ENCODE data around the gene TTC34.

TTC34 gene

DNA sequence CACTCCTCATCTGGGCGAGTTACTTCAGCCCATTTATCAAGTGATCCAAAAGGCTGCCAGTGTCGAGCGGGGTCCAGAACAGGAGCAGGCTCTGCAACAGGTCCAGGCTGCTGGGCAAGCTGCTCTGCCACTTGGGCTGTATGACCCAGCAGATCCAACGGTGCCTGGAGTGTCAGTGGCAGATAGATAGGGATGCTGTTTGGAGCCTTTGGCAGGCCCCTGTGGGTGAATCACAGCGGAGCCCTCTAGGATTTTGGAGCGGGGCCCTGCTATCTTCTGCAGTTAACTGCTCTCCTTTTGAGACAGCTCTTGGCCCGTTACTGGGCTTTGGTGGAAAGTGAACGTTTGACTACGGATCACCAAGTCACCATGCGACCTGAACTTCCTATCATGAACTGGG, 176.2 kb downstream of the TTC34 start:
- no peak for DNase-seq

DNA sequence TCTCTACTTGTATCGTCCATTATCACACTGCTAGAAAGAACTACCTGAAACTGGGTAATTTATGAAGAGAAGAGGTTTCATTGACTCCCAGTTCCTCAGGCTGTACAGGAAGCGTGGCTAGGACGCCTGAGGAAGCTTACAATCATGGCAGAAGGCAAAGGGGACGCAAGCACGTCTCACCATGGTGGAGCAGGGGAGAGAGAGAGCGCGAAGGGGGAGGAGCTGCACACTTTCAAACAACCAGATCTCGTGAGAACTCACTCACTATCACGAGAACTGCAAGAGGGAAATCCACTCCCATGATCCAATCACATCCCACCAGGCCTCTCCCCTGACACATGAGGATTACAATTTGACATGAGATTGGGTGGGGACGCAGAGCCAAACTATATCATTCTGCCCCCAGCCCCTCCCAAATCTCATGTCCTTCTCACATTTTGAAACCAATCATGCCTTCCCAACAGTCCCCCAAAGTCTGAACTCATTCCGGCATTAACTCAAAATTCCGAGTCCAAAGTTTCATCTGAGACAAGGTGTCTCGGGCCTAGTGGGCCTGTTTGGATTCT, 176.7 kb downstream of the TTC34 start:
- no peak for DNase-seq

DNA sequence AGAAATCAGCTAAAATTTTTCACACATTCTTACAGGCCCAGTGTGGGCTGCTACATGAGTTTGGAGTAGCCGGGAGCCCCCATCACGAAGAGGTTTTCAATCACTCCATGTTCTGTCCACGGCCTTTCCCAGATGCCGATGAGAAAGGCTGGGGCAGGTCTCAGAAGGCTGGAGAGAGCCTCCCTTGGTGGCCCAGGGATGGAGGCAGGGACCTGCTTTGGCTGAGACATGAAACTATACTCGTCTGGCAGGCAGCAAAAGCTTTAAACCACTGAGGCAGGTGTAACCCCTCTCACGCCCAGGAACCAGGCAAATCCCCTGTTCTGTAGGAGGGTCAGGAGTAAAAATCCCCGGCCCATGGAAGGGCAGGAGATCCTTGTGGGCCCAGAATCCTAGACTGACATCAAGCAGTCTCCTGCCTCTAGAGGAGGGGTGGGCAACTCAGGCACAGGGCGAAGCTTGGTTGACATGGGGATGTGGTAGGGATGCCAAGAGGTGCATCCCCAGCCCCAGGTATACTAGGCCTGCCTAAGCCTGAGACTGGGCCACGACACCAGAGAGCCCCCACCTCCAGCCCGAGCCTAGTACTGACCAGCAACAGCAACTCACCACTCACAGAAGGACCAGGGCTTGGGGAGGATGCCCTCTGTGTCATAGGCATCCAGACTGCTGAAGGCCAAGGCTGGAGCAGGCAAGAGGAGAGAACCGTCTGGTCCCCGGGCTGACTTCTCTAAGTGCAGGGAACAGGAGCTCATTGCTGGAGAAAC, 177.7 kb downstream of the TTC34 start:
- DNase-seq: no peak

DNA sequence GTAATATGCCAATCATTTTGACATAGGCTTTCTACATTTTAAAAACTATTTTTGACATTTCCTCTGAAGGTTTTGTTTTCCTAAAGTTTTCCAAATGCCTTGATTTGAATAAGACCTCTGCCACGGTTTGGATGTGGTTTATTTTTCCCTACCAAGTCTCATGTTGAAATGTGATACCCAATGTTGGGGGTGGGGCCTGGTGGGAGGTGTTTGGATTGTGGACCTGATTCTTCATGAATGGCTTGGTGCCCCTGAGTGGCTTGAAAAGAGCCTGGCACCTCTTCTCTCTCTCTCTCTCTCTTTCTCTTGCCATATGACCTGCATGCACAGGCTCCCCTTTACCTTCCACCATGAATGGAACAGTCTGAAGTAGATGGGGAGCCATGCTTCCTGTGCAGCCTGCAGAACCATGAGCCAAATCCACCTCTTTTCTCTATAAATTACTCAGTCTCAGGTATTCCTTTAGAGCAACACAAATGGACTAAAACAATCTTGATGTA, 183.5 kb downstream of the TTC34 start:
- DNase-seq: no peak

DNA sequence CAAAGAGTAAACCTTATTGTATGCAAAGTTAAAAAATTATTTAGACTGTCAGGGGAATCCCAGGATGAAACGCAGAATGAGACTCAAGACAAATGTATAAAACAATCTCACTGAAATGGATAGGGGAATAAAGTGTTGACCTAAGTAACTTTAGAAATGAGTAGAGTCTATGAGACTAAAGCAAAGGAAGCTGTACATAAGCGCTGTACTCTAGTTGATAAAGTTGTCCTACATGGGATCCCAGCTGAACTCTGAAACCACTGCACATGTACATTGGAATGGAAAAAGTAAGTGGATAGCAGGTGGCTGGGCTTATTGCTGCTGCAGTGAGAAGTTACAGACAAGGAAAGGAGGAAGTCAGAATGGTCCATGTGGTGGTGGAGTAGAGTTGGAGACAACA, 187.3 kb downstream of the TTC34 start:
- DNase-seq: no peak

DNA sequence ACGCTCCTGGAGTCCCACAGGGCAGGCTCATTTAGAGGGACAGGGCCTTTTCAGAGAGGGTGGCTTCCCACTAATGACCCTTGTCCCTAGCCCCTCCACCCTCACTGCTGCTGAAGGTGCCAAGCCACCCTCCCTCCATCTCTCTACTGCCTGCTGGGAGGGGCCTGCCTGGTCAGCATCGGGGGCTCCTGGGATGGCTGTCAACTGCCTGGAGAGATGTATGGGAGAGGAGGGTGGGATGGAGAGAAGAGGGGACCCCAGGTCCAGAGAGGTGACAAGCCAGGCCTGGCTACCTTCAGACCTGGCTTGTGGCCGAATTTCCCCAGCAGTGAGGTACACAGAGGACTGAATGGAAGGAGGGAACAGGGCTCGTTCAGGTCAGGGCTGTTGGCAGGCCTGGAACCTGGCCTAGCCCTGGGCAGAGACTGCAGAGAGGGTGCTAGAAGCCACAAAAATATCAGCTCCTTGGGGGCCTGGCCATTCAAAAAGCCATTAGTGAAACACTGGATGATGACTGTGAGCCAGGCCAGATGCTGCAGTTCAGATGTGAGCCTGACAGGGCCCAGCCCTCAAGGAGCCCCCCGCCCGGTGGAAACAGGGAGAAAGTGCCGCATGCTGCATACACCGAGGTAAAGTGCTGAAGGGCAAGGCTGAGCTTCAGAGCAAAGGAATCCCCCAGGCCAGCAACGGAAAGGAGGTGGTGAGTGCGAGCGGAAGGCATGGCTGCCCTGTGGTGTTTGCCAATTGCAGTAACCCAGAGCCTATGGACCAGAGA, 188.7 kb downstream of the TTC34 start:
- DNase-seq: no peak

DNA sequence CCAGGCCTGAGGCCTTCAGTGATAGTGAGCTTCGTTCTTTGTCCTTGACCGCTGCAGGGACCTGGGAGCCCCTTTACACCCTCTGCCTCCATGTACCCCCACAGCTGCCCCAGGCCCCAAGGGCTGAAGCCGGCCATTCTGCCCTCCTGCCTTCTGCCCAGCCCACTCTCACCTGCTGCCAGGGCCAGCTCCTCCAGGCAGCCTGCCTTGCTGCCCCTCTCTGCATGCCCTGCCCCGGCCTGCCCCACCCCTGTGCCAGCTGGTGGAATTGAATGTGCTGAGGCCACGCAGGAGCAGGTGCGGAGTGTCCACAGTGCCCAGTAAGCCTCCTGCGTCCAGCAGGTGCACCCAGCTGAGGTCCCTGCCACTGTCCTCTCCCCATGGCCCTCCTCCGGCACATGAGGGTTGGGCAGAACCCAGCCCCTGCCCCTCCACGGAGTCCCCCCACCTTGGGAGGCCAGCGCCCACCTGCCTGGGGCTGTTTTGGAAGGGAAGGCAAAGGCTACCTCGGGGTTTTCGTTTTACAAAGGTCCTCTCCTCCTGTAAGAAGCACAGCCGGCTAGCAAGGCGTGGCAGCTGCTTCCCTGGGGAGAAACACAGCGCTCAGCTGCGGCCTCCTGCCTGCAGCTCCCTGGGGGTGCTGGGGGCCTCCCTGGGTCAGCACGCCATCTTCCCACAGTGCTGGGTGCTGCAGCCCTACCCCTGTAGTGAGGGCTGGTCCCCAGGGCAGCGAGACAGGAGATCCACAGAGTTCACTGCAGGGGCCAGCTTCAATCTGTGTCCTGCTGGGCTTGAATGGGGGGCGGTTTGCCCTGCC, 189.7 kb downstream of the TTC34 start:
- DNase-seq: no peak

DNA sequence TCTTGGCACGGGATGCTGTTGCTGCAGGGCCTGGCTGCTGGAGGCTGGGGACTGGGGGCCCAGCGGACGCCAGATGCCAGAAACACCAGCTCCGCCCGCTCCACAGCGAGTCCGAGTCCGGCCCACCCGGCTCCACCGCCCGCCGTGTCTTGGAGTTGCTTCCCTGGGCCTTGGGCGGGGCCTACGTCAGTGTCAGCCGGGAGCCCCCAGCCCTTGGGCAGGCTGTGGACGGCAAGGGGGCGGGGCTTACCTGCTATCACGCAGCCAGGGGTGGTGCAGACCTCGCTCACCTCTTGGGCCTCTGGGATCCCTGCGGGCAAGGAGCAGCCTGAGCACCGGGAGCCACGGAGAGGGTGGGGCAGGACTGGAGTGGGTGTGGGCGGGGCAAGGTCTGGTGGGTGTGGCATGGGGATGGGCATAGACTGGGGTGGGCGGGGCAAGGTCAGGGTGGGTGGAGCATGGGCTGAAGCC, 190.4 kb downstream of the TTC34 start:
- DNase-seq: peak; percentile 51

DNA sequence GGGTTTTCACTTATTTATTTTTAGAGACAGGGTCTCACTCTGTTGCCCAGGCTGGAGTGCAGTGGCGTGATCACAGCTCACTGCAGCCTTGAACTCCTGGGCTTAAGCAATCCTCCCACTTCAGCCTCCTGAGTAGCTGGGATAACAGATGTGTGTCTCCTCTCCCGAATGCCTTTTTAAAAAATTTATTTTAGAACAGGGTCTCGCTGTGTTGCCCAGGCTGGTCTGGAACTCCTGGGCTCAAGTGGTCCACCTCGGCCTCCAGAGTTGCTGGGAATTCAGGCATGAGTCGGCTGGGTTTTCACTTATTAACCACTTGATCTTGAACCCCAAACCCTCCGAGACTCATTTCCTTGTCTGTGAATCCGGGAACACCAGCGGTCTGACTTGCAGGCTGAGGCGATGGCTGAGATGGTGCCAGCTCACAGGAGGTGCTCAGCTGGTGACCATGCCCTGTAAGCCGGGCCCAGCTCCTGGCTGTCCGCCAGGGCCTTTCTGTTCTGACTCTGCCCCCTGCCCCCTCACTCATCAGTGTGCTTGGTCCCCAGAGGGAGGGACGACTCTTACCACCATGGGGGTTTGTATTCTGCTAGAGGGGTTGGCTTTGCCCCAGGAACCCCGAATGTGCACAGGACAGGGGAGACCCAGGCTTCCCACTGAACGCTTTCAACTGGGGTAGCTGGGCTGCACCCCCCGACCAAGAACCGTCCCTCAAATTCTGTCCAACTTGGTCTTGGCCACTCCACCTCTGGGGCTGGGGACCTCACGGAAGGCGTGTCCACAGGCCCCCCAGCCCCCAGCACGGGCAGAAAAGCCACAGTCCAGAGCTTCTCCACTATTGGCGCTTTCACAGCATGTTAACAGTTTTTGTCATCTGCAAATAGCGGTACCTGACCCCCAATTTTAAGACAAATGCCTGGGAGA, 191.2 kb downstream of the TTC34 start:
- no peak for DNase-seq

DNA sequence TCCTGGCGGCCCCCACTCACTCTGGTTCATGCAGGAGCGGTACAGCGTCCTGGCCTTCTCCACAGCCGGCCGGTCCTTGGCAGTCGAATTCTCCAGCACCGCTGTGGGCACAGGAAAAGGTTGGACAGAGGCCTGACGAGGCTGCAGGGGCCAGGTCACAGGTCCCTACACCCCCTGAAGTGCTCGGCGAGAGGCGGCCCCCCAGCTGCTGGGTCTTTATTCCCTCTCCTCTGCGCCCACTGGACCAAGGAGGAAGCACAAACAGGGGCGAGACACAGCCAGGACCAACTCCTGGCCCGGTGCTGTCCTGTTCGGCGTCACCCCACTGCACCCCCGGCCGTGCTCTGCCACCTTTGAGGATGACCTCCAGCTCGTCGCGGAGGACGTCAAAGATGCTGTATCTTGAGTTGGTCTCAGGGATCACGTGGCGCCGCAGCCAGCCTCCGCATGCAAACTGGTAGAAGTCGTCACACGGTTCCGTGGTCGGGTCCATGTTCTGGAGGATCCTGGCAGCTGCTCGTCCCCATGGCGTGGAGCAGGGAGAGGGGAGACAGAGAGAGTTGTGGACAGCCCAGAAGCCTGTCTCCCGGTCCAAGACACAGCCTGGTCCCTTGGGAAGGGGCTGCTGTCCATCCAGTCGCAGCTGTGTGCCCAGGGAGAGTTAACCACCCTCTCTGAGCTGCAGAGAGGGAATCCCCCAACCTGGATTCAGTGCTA, 192.0 kb downstream of the TTC34 start:
- DNase-seq: no peak

DNA sequence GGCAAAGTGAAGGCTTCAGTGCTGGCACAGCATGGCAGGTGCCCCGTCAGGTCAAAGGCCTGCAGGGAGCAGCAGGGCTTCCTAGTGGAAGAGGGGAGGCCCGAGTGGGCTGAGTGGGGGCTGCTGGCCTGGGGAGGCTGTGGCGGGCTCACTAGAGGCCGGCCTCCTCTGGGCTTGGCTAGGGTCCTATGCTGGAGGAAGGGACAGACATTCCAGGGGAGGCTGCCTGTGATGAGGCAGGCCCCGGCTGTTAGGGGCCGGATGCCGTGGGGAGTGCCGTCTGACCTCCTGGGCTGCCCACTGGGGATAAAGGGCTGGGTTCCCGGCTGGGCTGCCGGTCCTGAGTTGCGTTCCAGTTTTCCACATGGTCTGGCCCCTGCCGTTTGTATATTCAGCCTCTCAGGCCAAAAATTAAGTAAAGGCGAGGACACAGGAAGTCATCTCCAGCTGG, 193.8 kb downstream of the TTC34 start:
- no peak for DNase-seq

DNA sequence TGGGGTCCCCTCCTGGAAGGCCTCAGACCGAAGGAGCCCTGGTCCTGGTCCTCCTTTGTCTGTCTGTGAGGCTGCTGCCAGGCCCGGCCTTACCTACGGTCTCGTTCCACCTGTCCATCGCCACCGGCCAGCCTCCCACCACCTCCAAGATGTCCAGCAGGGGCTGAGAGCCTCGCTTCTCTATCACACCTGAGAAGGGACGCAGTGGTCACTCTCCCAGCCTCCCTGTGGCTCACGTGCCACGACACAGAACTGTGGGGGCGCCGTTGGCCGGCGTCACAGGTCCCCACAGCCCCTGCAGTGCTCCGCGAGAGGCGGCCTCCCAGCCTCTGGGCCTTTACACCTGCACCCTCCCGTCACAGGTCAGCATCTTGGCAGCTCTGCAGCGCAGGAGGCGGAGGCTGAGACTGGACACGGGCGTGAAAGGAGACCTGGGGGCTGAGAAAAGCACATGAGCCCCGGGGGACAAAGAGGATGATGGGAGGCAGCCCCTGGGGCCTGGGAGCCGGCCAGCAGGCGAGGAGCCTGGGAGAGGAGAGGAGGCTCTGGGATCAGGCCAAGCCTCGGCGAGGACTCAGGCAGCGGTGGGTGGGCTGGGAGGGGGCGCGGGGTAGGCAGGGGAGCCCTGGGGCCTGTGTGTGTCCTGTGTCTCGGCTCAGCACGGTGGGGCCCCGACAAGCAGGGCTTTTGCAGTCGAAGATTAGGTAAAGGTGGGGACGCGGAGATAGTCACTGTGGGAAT, 194.4 kb downstream of the TTC34 start:
- no peak for DNase-seq

DNA sequence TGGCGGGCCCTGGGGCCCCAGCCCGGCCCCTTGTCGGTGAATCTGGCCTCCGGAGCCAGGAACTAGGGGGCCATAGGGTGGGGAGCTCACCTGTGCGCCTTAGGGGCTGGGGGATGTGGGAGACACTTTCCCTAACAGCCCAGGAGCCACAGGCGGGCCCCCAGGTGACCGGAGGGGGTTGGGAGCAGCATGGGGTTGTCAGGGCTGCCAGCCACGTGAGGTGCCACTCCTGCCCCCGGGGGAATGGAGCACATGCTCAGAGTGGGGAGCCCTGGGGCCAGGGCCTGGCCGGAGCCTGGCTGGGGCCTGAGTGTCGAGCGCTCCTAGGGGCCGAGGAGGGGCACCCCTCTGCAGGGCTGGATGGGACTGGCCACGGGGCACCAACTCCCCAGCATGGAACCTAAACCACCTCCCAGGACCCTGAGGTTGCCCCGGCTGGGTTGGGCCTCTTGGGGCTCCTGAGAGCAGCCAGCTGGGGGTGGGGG, 195.1 kb downstream of the TTC34 start:
- no peak for DNase-seq

DNA sequence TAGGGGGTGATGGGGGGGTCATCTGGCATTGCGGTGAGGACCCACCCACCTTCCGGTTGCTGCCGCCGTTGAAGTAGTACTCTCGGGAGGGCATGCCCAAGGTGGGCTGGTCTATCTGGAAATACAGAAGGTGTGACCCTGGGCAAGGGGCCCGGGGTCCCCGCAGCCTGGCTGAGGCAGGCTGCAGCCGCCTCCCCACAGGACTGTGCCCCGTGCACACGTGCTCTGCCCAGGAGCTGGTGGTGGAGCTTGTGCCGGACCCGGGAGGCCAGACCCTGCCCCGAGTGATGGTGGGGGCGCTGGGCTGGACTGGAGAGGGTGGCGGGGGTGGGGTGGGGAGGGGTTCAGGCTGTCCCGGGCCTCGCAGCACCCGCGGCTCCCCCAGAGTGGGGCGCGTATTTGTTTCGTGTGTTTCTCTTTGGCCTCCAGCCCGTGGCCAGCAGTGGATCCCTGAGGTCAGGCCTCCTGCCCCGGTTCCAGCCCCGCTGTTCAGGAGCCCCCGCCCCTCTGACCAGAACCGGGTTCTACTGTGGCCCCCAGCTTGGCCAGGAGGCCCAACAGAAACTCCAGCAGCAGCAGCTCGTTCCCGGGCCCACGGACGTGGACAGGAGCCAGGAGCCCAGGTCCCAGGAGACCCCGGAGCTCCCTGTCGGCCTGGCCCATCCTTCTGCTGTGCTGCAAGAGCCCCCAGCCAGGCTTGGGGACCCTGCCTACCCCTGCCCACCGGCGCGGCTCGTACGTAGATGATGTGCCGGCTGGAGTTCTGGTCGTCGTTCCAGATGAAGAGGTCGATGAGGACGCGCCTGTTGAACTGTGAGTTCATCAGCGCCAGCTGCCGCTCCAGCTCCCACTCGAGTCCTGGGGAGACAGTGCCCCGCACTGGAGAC, 195.7 kb downstream of the TTC34 start:
- DNase-seq: no peak

DNA sequence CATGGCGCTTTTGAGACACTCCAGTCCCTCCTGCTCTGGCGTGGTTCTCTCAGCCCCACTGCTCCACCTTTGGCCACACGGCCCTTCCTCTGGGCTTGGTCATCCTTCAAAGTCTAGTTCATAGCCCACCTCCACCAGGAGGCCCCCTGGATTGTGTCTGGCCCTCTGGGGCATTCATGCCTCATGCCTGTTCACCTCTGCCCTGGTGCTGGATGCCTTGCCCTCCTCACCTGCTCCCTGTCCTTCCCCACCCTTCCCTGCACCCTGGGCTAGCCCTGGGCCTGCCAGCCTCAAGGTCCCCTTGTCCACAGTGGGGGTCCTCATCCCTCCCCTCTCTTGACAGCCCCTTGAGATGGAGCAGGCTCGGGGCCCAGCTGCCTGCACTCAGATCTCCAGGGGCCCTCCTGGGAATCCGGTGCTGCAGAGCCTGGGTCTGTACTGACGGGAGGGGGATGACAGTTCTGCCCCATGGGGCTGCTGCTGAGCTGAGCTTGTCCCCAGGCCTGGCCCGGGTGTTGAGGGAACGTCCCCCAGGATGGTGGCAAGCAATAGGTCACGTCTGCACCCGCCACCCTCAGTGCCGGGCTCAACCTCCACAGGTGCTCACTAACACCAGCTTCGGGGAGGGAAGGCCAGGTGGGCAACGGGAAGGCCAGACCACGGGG, 196.5 kb downstream of the TTC34 start:
- DNase-seq: no peak

DNA sequence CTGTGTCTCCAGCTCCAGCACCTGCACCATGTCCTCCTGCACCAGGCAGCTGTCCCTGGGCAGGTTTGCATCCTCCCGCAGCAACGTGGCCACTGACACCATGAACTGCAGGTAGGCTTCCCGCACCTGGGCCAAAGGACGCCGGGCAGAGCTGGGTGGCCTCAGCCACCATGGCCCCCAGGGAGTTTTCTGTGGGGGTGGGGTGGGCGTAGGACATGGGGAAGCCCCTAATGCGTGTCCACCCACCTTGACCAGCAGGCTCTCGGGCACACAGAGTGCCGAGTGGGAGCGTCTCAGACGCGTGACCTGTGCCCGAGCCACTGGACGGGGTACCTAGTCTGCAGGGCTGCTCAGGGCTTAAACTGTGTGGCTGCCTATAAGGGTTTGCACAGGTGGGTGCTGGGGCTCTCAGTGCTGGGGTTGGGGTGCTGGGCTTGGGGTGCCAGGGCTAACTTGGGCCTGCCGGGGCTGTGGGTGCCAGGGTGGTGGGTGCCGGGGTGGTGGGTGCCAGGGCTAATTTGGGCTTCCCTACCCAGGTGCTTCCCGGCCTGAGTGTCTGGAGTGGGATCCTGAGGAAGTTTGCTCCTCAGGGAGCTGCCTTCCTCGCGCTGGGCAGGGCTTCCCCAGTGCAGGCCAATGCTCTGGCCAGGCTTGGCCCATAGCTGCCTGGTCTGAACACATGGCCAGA, 197.2 kb downstream of the TTC34 start:
- no peak for DNase-seq

DNA sequence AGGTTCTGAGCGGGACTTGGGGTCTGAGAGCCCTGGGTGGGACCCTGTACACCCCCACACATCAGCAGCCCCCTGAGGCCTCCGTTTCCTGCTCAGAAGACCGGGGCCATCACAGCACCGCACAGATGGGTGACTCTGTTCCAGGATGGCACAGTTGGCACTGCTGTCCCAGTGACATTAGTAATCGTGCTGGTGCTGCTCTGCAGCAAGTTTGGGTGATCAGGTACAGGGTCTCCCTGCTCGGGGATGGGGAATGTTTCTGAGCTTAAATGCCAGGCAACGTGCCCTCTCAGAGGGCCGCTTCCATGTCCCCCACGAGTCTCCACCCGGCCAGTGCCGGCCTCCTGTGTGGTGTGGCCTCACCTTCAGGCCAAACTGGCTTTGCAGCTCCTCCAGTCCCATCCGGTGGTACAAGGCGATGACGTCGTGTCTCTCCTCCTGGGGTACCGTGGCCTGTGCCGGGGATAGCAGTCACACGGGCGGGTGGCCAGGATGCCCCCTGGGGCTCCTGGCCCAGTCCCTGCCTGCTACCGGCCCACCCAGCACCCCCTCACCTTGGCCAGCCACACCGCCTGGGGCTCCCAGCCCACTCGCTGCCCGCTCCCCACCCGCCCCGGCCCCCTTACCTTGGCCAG, 197.9 kb downstream of the TTC34 start:
- DNase-seq: no peak

All from activated CD4-positive, alpha-beta T cell treated with anti-CD3 and anti-CD28 coated beads for 48 hours (primary cell).